ENCODE data around the gene EID3. TPM values are rescaled to one million over a fixed set of nuclear protein-coding genes. Genes with fewer than 3 reads are reported as not detected.
A peak's percentile ranks its signal among the peaks of the same experiment; 100 is the strongest.

Gene EID3
- total RNA-seq, 1 donor from 2014 or later: 2.9 TPM

DNA sequence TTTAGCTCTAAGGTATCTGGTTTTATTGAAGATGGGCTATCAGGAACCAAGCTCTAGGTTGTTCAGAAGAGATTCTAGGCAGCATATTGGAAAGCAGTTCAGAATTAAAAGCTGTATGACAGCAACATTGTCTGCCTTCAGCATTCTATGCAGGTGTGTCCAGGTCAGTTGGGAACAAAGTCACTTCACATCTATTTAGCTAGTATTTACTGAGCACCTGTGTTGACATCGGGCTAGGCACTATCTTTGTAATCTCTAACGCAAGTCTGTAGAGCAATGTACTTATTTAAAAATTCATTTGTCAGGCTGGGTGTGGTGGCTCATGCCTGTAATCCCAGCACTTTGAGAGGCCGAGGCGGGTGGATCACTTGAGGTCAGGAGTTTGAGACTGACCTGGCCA is 6.8 kb upstream of the EID3 start:
- DNase-seq (ENCODE audit: extremely low spot score, unreplicated experiment): no peak
- Mint-ChIP-seq H3K36me3 (peaks cover 57% of the 10 kb centered on the region), H3K9me3 (no peaks in the 10 kb centered on the region), H3K4me1 (ENCODE audit: unreplicated experiment) (peaks cover 22% of the 10 kb centered on the region), H3K4me3 (peak overlapping the region; percentile 63), H3K27me3 (no peaks in the 10 kb centered on the region), H3K27ac (peak overlapping the region; percentile 89)
- TF ChIP-seq, protein P1, sequence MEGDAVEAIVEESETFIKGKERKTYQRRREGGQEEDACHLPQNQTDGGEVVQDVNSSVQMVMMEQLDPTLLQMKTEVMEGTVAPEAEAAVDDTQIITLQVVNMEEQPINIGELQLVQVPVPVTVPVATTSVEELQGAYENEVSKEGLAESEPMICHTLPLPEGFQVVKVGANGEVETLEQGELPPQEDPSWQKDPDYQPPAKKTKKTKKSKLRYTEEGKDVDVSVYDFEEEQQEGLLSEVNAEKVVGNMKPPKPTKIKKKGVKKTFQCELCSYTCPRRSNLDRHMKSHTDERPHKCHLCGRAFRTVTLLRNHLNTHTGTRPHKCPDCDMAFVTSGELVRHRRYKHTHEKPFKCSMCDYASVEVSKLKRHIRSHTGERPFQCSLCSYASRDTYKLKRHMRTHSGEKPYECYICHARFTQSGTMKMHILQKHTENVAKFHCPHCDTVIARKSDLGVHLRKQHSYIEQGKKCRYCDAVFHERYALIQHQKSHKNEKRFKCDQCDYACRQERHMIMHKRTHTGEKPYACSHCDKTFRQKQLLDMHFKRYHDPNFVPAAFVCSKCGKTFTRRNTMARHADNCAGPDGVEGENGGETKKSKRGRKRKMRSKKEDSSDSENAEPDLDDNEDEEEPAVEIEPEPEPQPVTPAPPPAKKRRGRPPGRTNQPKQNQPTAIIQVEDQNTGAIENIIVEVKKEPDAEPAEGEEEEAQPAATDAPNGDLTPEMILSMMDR (conservative IDR thresholded peaks at IDR 0.05): no peak

DNA sequence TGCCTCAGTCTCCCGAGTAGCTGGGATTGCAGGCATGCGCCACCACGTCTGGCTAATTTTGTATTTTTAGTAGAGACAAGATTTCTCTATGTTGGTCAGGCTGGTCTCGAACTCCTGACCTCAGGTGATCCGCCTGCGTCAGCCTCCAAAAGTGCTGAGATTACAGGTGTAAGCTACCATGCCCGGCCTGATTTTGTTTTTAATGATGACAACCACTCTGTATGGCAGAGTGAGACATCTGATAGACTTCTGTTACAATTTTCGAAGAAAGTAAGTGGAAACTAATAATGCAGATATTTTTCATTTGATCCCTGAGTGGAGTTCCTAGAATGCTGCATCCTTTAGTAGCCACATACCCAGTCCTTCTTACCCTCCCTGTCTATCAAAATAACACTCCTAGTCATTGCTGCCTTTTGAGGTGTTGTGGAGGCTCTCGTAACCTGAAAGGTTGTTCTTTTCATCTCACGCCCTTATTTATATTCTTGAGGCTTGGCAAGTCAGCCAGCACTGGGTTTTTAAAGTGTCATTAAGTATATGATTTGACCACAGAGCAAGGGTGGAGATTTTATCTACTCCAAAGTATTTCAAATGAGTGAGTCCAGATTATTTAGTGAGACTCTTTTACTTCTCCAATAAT is 5.9 kb upstream of the EID3 start:
- Mint-ChIP-seq H3K4me1 (ENCODE audit: unreplicated experiment) (peaks cover 23% of the 10 kb centered on the region), H3K27ac (peak overlapping the region; percentile 86)
- DNase-seq (ENCODE audit: extremely low spot score, unreplicated experiment): no peak

GRCh38 chr12:104299842-104300481 is 3.6 kb upstream of the EID3 start:
- Mint-ChIP-seq H3K9me3 (peaks cover 4% of the 10 kb centered on the region), H3K36me3 (peaks cover 58% of the 10 kb centered on the region), H3K4me3 (no peak overlapping the region), H3K27ac (peak overlapping the region; percentile 50), H3K27me3 (no peaks in the 10 kb centered on the region), H3K4me1 (ENCODE audit: unreplicated experiment) (peaks cover 42% of the 10 kb centered on the region)
- TF ChIP-seq, protein P1 (conservative IDR thresholded peaks at IDR 0.05): no peak
- DNase-seq (ENCODE audit: extremely low spot score, unreplicated experiment): no peak

More for the DNA sequence above, 5.9 kb upstream of the EID3 start:
- TF ChIP-seq, protein P1 (conservative IDR thresholded peaks at IDR 0.05): no peak
- Mint-ChIP-seq H3K36me3 (peaks cover 53% of the 10 kb centered on the region), H3K4me3 (peak overlapping the region; percentile 11), H3K27me3 (no peaks in the 10 kb centered on the region), H3K9me3 (no peaks in the 10 kb centered on the region)

DNA sequence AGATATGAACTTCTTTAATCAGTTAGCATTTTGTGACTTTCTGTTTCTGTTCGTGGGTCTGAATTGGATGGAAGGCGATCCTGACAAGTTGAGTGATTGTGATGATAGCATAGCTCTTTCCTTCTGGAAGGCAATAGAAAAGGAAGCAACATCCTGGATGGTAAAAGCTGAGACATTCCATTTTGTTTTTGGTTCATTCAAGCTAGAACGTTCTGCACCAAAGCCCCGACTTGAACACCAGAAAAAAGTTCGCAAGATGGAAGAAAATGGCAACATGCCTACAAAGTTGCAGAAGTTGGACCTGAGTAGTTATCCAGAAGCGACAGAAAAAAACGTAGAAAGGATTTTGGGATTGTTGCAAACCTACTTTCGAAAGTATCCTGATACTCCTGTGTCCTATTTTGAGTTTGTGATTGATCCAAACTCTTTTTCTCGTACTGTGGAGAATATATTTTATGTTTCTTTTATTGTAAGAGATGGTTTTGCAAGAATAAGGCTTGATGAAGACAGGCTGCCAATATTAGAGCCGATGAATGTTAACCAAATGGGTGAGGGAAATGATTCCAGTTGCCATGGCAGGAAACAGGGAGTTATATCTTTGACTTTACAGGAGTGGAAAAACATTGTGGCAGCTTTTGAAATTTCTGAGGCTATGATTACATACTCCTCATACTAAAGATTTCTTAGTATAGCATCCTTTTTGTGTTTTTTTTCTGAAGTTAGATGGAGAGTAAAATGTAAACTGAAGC is 896 bp downstream of the EID3 start:
- peak overlapping the region; percentile 87 for H3K4me3 Mint-ChIP-seq
- H3K4me1 Mint-ChIP-seq (ENCODE audit: unreplicated experiment): peaks cover 33% of the 10 kb centered on the region
- H3K36me3 Mint-ChIP-seq: peaks cover 54% of the 10 kb centered on the region
- DNase-seq (ENCODE audit: extremely low spot score, unreplicated experiment): no peak
- peaks cover 4% of the 10 kb centered on the region for H3K9me3 Mint-ChIP-seq
- H3K27me3 Mint-ChIP-seq: no peaks in the 10 kb centered on the region
- H3K27ac Mint-ChIP-seq: peak overlapping the region; percentile 68
- TF ChIP-seq, protein P1 (conservative IDR thresholded peaks at IDR 0.05): no peak

DNA sequence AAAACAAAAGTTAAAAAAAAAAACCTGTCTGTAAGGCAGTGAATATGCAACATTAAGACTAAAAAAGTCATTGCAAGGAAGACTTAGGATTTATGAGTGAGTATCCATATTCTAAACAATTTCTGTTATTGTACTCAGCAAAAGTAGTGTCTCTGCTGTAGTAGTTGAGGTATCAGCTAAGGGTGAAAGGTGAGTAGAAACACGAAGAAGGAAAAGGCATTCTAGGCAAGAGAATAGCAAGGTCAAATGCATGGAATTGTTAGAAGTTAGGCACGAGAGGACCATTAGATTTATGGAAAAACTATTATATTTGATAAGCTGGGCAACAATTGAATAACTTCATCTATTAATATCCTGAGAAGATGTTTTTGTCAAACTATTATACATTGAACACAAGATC is 1.8 kb downstream of the EID3 start:
- peak overlapping the region; percentile 19 for H3K27ac Mint-ChIP-seq
- H3K4me1 Mint-ChIP-seq (ENCODE audit: unreplicated experiment): peaks cover 31% of the 10 kb centered on the region
- no peak overlapping the region for H3K4me3 Mint-ChIP-seq
- no peaks in the 10 kb centered on the region for H3K27me3 Mint-ChIP-seq
- H3K36me3 Mint-ChIP-seq: peaks cover 52% of the 10 kb centered on the region
- peaks cover 4% of the 10 kb centered on the region for H3K9me3 Mint-ChIP-seq
- TF ChIP-seq, protein P1 (conservative IDR thresholded peaks at IDR 0.05): no peak
- no peak for DNase-seq (ENCODE audit: extremely low spot score, unreplicated experiment)
